HG03103 (cell line): Measurements from ENCODE around the gene SDR42E2.
"Not testable (repeated sequence)": the region's sequence is repeated elsewhere in the genome, so short reads cannot be mapped to it uniquely, and the experiment has no call there.

Experiments used
- ATAC-seq: cut with Tn5 transposase; IDR thresholded peaks from one replicate; pipeline ENCODE4 v1.9.1; 2021; ENCODE audit warnings: low read depth; ENCODE audit not compliant: unreplicated experiment

The SDR42E2 gene

DNA sequence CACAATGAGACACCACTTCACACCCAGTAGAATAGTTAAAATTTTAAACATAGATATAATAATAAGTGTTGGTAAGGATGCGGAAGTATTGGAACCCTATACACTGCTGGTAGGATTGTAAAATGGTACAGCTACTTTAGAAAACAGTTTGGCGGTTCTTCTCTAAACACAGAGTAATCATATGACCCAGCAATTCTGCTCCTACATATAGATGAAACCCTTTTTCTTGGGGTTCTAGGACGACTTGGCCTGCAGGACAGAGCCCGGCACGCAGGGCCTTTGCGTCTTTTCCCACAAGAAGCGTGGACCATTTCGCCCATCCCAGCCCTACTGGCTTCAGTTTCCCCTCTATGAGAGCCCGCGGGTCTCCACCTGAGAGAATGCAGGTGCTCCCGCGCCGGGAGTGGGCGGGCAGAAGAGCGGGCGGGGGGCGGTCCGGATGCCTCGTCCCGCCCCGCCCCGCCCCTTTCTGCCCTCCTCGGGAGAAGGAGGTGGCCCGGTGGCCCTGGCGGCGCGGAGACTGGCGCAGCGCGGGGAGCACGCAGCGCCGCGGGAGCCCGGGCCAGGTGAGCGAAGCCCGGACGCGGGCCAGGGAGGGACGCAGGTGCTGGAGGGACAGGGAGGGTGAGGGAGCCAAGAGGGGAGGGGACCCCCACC, at the start of gene SDR42E2:
SDR42E2 (plus strand) TSS at position 508 of the 657 bp plus-strand sequence. CDS start 3,077 bp downstream, outside the sequence.
- no peak for ATAC-seq

DNA sequence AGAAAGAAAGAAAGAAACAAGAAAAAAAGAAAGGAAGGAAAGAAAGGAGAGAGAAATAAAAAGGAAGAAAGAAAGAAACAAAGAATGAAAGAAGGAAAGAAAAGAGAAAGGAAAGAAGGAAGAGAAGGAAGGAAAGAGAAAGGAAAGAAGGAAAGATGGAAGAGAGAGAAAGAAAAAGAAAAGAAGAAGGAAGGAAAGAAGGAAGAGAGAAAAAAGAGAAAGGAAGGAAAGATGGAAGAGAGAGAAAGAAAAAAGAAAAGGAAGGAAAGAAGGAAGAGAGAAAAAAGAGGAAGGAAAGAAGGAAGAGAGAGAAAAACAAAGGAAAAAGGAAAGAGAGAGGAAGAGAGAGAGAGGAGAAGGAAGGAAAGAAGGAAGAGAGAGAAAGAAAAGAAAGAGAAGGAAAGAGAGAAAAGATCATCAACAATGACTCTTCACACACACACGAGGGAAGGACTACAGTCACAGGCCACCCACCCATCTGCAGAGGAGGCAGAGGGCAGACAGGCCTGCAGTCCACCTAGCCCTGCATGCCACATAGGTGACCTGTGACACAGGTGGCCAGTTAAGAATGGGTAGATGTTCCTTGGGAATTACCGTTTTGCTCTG, 46.1 kb upstream of the SDR42E2 start:
- no peak for ATAC-seq

DNA sequence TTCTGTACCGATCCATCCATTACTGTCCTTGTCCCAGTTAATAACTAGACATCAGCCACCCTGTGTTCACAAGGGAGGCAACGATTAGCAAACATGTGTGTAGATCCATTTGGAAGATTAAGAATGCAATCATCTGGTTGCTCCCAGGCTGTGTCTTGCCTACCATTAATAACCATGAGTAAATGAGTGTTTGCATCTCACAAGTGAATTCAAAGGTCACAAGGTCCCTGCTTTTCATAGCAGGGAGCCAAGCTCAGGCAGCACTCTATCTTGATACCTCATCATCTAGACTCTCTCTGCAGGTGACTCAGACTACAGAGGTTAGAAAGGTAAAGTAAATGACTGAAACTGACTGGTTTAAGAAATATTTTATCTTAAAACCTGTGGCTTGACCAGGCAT, 44.7 kb upstream of the SDR42E2 start:
- no peak for ATAC-seq

GRCh38 chr16:22120440-22120839, 41.9 kb upstream of the SDR42E2 start:
- ATAC-seq, result no peak

DNA sequence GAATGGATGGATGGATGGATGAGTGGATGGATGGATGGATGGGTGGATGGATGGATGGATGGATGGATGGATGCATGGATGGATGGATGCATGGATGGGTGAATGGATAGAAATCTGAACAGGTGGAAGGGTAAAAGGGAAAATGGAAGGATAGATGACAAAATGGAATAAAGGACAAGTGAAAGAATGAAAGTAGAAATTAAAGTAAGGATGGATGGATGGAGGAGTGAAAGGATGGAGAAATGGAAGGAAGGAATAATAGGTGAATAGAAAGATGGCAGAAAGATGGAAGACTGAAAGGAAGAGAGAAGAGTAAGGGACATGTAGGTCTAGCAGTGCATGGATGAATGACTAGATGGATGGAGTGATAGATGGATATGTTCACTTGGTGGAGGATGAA, 40.1 kb upstream of the SDR42E2 start:
- ATAC-seq, result no peak

GRCh38 chr16:22123146-22123545, 39.2 kb upstream of the SDR42E2 start:
- ATAC-seq, result no peak

GRCh38 chr16:22123759-22124490, 38.4 kb upstream of the SDR42E2 start:
- ATAC-seq, result no peak

DNA sequence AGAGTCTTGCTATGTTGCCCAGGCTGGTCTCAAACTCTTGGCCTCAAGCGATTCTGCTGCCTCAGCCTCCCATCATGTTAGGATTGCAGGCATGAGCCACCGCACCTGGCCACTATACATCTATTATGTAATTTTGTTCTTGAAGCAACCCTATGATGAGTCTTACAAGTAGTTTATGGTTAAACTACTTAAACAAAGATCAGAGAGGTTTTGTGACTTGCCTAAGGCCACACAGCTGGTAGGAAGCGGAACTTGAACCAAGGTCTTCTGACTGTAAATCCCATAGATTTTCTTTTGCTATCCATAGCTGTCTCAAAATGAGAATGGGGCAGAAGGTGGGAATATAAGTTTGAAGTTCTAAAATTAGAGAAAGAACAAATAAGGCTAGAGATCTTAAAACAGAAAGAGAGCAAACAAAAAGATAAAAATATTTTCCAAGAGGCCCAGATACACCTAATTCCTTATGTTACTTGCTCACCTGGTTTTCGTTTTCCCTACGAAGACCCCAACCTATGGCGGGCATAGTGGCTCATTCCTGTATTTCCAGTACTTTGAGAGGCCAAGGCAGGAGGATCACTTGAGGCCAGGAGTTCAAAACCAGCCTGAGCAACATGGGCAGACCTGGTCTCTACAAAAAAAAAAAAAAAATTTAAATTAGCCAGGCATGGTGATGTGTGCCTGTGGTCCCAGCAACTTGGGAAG, 37.6 kb upstream of the SDR42E2 start:
- ATAC-seq, result no peak

- no peak for ATAC-seq
These were observed 36.2 kb upstream of the SDR42E2 start for GRCh38 chr16:22126037-22126558.

GRCh38 chr16:22128537-22128936, 33.8 kb upstream of the SDR42E2 start:
- ATAC-seq, result not testable (repeated sequence)

- no peak for ATAC-seq
These were observed 31.8 kb upstream of the SDR42E2 start for GRCh38 chr16:22130528-22130927.

DNA sequence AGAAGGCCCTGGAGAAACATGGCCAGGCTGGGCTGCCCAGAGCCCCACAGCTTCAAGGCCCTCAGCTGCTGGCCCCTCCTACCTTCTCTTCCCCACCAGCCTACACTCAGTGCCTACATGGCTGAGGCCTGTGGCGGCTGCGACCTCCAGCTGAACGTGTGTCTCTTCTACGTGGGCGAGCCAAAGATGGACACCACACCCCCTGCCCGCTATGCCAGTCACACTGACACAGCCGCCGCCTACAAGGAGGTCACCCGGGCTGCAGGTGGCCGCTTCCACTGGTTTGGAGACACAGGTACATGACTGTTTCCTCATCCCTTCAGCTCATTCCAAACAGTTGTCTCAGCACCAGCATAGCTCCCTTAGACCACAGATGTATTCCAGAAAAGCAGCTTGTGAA, 29.5 kb upstream of the SDR42E2 start:
- ATAC-seq, result no peak

GRCh38 chr16:22138482-22138881, 23.8 kb upstream of the SDR42E2 start:
- ATAC-seq, result no peak

GRCh38 chr16:22139008-22139407, 23.3 kb upstream of the SDR42E2 start:
- no peak for ATAC-seq

DNA sequence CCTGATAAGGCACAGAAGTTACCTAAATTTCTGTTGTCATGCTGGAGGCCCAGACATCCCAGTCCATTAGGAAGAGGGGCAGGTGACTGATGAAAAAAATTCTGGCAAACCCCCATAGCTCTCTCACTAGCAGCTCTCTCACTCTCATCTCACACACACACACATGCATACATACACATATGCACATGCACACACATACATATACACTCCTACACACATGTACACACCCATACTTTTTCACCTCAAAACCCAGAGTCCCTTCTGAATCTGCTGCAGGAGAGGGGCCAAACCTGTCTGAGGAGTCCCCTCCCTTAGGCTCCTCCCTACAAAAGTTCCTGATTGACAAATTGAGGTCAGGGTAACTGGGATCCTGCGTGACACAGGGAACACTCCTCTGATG, 22.6 kb upstream of the SDR42E2 start:
- no peak for ATAC-seq

GRCh38 chr16:22141767-22142166, 20.5 kb upstream of the SDR42E2 start:
- no peak for ATAC-seq

DNA sequence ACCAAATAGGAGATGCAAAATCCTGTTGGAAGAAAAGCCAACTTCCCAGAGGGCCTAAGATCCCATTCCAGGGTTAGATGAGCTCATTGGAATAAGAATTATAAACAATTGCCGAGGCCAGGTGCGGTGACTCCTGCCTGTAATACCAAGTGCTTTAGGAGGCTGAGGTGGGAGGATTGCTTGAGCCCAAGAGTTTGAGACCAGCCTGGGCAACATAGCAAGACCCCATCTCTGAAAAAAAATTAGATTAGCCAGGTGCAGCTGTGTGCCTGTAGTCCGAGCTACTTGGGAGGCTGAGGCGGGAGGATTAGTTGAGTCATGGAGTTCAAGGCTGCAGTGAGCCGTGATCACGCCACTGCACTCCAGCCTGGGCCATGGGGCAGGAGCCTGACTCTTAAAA, 17.8 kb upstream of the SDR42E2 start:
- no peak for ATAC-seq

GRCh38 chr16:22147853-22148252, 14.5 kb upstream of the SDR42E2 start:
- no peak for ATAC-seq

- ATAC-seq, result no peak
These were observed 10.9 kb upstream of the SDR42E2 start for GRCh38 chr16:22151246-22151998.

- no peak for ATAC-seq
These were observed 10.0 kb upstream of the SDR42E2 start for GRCh38 chr16:22152316-22152715.
